Right ventricle myocardium superior (tissue), 1 donor: ENCODE measurements around the gene COL3A1. TPM values are rescaled to one million over a fixed set of nuclear protein-coding genes. Genes with fewer than 3 reads are reported as not detected.

ENCODE experiments used
- ATAC-seq: fragments of 200-7000 bp; cut with Tn5 transposase; one replicate; pipeline ENCODE4 v1.9.1; 2020; ENCODE audit warnings: mild to moderate bottlenecking; ENCODE audit not compliant: poor library complexity
- DNase-seq: peaks from one replicate; pipeline ENCODE4 v3.0.0-alpha.2; 2020
- intact Hi-C: fragments of 100-400 bp; cut with DNase I; formaldehyde crosslinking; loops from one replicate; pipeline ENCODE4 v1.11.2; 2022
- total RNA-seq: library from RNA; stranded (reverse); fragmentation: NEBNext Ultra II Directional; extraction: Animal tissue kit (Norgen Biotek cat#: 25700); gene quantifications from one replicate; pipeline ENCODE4 v1.2.1, GENCODE V29; 2021
- donor health status: DM: no; HTN: yes; CAD: no; lungs with severe emphysema.

COL3A1 gene
- total RNA-seq, 1 donor from 2014 or later = 47.0 TPM

GRCh38 chr2:188970211-188970610 lies 4.0 kb upstream of the COL3A1 start:
- intact Hi-C loops = no loop called here
- DNase-seq (no peak), ATAC-seq (no peak)

DNA sequence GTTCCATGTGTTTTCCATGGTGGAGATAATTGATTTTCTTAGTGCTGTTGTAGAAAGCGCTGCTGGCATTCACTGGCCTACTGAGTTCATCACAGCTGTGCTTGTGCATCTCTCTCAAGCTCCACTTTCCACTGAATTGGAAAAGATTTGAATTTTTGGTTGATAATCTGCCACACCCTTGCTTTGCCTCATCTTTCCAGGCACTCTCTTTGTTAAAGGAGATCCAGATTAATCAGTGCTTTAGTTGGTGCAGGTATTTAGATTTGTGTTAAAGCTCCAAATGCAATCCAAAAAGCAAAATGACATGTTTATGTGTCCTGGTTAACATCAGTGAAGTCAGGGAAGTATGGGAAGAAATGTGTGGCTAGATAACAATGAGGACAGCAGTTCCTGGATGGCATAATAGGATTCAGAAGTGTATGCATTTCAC lies 2.7 kb upstream of the COL3A1 start:
- intact Hi-C loops = no loop called here
- DNase-seq (peak; percentile 33), ATAC-seq (no peak)

DNA sequence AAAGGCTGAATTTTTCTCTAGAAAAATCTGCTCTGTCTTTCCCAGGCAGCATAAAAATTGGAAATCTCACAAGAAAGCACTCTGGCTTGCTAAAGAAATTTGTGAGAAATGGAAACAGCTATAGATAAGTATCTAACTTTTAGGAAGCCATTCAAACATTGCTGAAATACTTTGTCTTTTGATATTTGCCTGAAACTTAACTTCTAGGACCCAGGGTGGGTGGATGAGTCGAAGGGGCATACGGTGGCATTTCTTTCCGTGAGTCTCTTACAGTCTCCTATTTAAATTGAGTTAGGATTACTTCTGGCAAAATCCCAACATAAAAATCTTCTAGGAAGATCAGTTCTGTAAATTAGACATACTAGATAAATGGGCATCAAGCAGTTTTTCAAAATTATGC lies 532 bp upstream of the COL3A1 start:
- DNase-seq (no peak), ATAC-seq (no peak)
- intact Hi-C loops = no loop called here

DNA sequence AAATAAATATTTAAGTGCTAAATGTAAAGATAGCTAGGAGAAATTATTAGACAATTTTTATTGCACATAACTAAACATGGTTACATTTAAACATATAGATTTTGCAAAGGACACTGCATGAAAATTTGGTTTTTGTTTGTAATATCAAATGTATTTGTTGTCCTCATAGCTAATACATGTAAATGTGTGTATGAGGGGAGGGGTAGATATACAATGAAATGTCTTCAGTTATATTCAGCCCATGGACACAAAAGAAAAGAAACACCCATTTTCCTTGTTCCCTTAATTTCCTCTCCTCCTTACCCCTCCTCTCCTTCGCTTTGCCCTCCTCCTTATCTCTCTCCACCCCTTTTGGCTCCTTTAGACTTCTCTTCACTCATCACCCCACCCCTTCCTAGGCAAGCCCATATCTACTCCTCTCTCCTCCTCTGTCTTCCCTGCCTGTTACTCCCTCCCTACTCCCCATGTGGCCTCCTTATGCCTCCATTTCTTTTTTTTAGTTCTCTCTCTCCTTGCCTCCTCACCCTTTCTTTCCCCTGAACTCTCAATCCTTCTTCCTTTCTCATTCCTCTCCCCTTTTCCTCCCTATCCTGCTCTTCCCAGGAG lies 1.4 kb downstream of the COL3A1 start:
- DNase-seq (no peak), ATAC-seq (peak; percentile 90)
- intact Hi-C loops = loop anchor here (5.0 kb wide), 1 partner anchor 188 kb away; no protein-coding TSS in a partner anchor

GRCh38 chr2:188976545-188977268 lies 2.5 kb downstream of the COL3A1 start:
- DNase-seq = no peak
- peak; percentile 34 for ATAC-seq
- intact Hi-C loops = loop anchor here (5.0 kb wide), 1 partner anchor 189 kb away; no protein-coding TSS in a partner anchor

DNA sequence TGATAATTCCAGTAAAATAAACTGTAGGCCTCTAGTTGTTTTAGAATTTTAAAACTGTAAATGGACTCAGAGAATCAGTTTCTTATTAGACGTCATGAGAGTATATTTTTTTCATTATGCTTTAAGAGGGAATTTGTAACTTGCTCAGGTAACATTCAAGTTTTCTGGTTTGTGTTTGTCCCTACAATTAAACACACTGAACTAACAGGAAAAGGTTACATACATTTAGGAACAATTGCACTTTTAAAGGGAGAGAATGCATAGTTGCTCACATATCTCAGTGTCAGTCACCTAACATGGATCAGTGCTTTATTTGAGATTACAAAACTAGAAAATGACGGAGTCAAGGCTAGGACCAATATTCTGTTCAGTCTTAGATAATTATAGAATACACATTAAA lies 3.1 kb downstream of the COL3A1 start:
- no peak for ATAC-seq

DNA sequence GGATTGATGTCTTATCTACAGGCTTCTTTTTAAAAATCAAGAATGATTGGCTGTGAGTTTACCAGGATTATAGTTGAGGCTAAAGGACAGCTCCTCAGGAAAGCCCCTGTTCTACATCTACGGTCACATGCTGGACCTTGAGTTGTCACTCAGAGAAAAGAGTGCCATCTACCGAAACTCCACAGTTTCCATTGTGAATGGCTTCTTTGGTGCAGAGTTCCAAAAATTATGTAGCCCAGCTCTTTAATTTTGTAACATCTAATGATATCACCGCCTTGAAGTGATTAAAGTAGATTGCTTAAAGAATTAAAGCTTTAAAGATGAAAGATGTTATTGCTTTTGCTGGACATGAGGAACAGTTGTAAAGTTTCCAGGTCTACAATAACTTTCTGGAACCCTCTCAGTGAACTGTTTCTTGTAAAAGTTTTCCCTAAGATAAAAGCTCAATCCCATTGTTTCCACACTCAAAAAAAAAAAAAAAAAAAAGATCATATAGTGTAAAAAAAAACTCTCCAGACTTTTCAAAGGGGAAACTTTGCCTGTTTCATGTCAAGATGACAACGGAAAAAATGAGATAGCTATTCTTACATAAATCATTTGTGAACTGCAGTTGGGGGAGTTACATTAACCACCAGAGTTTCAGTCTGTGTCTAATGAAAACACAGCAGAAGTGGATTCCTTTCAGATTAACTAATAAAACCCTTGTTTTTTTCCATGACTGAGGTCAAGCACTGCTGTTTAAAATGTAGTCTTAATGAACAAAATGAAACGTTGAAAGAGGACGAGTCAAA lies 4.3 kb downstream of the COL3A1 start:
- intact Hi-C loops = loop anchor here (5.0 kb wide), 1 partner anchor 191 kb away; no protein-coding TSS in a partner anchor
- ATAC-seq = peak; percentile 55
- no peak for DNase-seq

More for the DNA sequence above, 3.1 kb downstream of the COL3A1 start:
- DNase-seq = no peak
- intact Hi-C loops = loop anchor here (5.0 kb wide), 1 partner anchor 190 kb away; no protein-coding TSS in a partner anchor

DNA sequence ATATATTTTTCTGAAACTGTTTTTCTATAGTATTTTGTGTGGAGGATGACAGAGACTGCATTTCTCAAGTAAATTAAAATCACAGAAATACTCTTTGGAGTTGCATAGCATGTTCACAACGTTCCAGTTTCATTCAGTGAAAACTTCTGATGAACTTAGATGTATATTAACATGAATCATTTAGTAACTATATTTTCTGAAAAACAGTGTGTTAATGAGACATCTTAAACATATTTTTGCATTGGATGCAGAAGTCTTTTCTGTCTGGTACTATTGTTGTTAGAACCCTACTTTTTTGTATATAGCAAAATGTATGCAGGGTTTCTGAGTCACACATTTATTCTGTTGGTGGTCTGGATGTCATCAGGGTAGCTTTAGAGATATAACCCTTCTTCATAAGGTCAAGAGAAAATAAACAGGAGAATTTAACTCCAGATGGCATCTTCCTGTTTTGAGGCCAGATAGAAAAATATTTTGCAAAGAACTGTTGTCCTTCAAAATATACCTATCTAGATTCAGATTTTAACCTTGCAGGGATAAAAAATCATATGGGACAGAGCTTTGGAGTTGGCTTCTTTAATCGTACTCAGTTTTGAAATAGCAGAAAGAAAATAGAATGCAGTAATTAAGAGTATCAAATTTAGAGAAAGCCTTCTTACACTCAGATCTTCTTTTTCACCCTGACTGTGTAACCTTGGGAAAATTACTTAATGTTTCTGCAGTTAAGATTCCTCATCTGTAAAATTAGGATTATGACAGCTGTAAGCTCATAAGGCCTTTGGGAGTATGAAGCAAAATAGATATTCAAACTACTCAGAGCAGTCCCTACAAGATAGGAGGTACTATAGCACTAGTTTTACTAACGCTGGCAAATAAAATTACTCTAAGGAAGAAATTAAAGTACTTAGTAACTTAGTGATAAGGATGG lies 5.3 kb downstream of the COL3A1 start:
- DNase-seq (no peak), ATAC-seq (no peak)
- intact Hi-C loops = loop anchor here (5.0 to 10.0 kb wide), 2 partner anchors 192 to 455 kb away; no protein-coding TSS in a partner anchor

DNA sequence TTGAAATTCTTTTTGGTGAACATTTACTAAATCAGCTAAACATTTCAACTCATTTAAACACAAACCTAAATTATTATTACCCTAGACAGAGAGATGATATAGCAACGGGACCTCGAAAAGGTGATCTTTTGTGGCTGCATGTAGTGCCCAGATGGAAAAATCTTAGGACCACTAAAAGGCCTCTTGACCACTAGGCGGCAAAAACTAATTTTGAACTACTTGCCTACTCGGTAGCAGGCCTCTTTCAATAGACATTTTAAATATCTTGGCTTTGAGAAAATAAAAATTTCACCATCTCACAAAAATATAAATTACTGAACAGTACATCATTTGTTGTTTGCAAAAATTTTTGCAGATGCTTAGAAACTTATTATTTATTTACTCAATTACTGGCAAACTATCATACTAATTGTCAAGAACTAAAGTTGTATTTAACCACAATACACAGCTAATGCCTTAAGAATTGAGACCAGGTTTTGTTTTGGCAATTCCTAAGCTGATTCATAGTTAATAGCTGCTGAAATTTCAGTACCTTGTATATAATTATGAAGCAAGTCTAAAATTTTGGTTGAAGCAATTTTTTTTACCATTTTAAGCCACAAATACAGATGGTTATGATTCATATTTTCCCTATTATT lies 9.4 kb downstream of the COL3A1 start:
- intact Hi-C loops = loop anchor here (10.0 kb wide), 1 partner anchor 459 kb away; no protein-coding TSS in a partner anchor

DNA sequence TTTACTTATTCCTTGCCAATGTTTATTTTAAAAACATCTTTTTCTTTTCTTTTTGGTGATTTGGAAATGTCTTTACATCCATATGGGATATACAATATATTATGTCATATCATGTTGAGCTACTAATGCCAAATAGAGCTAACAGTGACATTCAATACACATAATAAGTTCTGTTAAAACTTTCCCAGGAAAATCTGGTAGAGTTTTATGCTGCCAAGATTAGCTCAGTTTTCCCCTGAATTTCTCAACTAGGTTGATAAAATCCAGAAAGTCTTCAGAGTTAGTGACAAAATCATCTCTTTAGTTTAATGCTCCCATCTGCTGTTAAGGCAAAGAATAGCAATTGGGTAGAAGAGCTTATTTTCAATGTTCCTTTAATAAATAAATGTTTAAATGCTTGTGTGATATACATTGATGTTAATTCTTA lies 9.9 kb downstream of the COL3A1 start:
- intact Hi-C loops = loop anchor here (10.0 kb wide), 1 partner anchor 459 kb away; no protein-coding TSS in a partner anchor
- ATAC-seq (peak; percentile 68), DNase-seq (no peak)

More for the DNA sequence above, 9.4 kb downstream of the COL3A1 start:
- DNase-seq (no peak), ATAC-seq (peak; percentile 51)

DNA sequence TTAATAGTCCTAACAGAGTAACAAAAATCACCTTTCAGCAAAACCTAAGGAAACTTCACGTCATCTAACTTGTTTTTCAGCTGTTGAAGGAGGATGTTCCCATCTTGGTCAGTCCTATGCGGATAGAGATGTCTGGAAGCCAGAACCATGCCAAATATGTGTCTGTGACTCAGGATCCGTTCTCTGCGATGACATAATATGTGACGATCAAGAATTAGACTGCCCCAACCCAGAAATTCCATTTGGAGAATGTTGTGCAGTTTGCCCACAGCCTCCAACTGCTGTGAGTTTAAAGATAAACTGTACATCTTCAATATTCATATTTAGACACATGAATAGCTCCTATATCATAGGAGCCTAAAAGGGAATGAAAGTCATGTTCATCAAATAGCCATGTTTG lies 10.5 kb downstream of the COL3A1 start:
- DNase-seq (no peak), ATAC-seq (peak; percentile 60)
- intact Hi-C loops = loop anchor here (10.0 kb wide), 1 partner anchor 460 kb away; no protein-coding TSS in a partner anchor

DNA sequence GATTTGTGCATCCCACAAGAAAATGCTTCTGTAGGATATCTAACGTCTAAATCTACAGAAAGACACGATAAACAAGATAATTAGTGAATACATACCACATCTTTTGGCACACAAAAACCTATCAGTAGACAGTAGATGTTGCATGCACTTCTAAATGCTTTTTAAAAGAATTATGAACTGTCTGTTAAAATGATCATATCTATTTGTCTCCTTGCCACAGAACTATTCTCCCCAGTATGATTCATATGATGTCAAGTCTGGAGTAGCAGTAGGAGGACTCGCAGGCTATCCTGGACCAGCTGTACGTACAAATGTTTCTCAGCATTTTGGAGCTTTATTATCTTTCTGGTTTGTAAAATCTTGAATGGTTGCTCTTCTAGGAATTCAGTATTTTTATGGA lies 12.7 kb downstream of the COL3A1 start:
- DNase-seq (no peak), ATAC-seq (no peak)
- intact Hi-C loops = loop anchor here (10.0 kb wide), 1 partner anchor 462 kb away; no protein-coding TSS in a partner anchor

DNA sequence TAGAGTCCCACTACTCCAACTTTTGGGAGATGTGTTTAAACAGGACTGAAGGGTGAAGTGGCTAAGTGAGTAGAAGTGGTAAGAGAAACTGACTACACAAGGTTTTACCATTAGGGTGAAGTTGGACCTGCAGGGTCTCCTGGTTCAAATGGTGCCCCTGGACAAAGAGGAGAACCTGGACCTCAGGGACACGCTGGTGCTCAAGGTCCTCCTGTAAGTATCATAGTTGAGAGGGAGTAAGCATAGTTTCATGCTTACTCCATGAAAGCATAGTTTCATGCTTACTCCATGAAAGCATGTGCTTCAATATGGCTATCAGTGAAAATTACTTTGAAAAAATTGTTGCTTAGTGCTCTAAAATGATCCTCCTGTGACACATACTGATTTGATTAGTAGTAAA lies 19.1 kb downstream of the COL3A1 start:
- ATAC-seq (no peak), DNase-seq (no peak)
- intact Hi-C loops = no loop called here

DNA sequence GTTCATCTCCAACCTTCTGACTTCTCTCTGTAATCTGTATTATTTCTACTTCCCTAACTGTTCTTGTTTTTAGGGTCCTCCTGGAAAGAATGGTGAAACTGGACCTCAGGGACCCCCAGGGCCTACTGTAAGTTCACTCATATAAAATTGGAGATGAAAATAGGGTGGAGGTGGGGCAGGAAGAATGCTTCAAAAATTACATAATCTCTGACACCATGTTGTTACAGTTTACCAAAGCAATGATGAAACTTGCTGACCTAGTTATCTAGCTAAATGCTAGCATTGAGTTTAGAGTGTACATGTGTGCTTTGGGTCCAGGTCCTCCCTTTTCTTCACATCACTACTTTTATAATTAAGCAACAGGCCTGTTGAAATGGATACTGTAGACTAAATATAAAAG lies 23.1 kb downstream of the COL3A1 start:
- peak; percentile 22 for ATAC-seq
- DNase-seq = no peak
- intact Hi-C loops = no loop called here

DNA sequence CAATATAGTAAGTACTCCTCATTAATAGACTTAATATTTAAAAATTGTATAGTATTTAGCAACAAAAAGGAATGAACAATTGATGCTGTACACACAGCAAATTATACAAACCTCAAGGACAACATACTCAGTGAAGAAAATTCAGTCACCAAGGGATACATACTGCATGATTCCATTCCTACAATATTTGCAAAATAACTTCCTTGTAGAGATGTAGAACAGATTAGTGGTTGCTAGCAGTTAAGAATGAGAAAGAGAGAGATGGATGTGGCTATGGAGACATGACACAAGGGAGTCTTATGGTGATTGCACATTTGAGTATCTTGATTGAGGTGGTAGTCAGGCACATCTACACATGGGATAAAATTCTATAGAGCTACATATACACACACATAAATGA lies 26.0 kb downstream of the COL3A1 start:
- ATAC-seq (no peak), DNase-seq (no peak)
- intact Hi-C loops = no loop called here

DNA sequence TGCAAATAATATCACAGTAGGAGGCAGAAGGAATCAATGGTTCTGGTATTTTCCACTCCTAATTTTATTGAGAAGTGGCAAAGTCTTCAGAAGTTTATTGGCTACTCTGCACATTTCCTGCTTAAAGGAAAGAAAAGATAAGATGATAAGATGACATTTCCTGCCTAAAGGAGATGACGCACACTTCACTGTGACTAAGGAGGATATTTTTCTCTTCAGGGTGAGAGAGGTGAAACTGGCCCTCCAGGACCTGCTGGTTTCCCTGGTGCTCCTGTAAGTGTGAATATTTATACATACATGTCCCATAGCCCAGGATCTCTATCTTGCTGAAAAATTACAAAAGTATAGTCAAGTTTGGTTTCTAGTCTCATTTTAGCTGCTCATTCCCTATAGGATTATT lies 27.9 kb downstream of the COL3A1 start:
- intact Hi-C loops = no loop called here
- no peak for DNase-seq
- no peak for ATAC-seq

DNA sequence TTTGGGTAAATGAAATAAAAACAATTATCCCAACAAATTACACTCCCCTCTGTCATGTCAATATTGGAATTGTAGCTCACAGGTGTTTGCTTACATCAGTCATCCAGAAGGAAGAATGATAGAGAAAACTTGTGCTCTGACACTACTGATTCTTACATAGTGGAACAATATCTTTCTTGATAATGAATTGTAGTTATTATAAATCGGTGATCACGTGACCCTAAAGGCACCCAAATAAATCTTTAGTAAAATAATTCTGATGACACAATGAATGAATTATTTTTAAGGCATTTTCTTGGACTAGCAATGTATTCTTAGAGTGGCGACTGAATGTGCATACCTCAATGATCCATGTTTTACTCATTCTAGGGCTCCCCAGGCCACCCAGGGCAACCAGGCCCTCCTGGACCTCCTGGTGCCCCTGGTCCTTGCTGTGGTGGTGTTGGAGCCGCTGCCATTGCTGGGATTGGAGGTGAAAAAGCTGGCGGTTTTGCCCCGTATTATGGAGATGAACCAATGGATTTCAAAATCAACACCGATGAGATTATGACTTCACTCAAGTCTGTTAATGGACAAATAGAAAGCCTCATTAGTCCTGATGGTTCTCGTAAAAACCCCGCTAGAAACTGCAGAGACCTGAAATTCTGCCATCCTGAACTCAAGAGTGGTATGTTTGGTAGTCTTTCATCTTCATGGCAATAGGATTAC lies 34.5 kb downstream of the COL3A1 start:
- no peak for DNase-seq
- intact Hi-C loops = no loop called here
- ATAC-seq = no peak
